AG04449 (cell line): ENCODE measurements around the gene CACNA1E.
"Not testable (repeated sequence)": the region's sequence is repeated elsewhere in the genome, so short reads cannot be mapped to it uniquely, and the experiment has no call there.

Experiments
- CTCF ChIA-PET: fragments of 350-600 bp; formaldehyde crosslinking; extraction: SDS; loops from one replicate; lab custom pipeline; 2021; ENCODE audit warnings: antibody characterized with exemption; lab: Yijun Ruan, JAX
- POLR2A ChIA-PET: fragments of 400-600, 350-600 bp; formaldehyde crosslinking; extraction: SDS; loops from one replicate; lab custom pipeline; 2020; ENCODE audit warnings: antibody characterized with exemption, inconsistent platforms; lab: Yijun Ruan, JAX
- DNase-seq: peaks from one replicate; pipeline ENCODE4 v3.0.0-alpha.2; 2010; ENCODE audit warnings: low read depth, low spot score
- H3K4me3 ChIP-seq: 2 replicates; pipeline ENCODE4 v1.5.1; 2011; ENCODE audit warnings: low read depth, mild to moderate bottlenecking, control low read depth, low read length
- TF ChIP-seq, protein P1 (sequence below): IDR thresholded peaks from one replicate; pipeline ENCODE4 v1.5.1; 2011; ENCODE audit warnings: mild to moderate bottlenecking, moderate library complexity, low read length, control low read depth, inconsistent platforms; ENCODE audit not compliant: insufficient read depth; ENCODE audit errors: missing control alignments

CACNA1E gene

DNA sequence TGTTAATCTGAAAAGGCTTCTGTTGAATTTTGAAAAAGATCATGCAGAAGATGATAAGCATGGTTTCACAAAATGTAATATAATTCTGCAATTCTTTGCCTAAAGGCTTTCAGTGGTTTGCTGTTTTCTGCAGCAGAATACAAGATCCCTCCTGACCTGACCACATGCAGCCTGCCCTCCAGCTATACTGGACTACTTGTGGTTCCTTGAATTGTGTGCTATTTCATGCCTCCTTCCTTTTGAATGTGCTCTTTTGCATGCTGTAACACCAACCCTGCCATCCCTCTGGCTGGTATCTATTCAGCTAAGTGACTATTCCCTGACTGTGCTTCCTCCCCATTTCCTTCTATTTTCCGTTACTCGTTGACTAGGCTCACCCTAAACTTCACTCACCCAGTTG, 55.5 kb downstream of the CACNA1E start:
- ChIA-PET CTCF (no interaction called here), POLR2A (no interaction called here)
- no peak for DNase-seq
- no peak overlapping the region for H3K4me3 ChIP-seq
- TF ChIP-seq, protein P1, sequence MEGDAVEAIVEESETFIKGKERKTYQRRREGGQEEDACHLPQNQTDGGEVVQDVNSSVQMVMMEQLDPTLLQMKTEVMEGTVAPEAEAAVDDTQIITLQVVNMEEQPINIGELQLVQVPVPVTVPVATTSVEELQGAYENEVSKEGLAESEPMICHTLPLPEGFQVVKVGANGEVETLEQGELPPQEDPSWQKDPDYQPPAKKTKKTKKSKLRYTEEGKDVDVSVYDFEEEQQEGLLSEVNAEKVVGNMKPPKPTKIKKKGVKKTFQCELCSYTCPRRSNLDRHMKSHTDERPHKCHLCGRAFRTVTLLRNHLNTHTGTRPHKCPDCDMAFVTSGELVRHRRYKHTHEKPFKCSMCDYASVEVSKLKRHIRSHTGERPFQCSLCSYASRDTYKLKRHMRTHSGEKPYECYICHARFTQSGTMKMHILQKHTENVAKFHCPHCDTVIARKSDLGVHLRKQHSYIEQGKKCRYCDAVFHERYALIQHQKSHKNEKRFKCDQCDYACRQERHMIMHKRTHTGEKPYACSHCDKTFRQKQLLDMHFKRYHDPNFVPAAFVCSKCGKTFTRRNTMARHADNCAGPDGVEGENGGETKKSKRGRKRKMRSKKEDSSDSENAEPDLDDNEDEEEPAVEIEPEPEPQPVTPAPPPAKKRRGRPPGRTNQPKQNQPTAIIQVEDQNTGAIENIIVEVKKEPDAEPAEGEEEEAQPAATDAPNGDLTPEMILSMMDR = no peak

DNA sequence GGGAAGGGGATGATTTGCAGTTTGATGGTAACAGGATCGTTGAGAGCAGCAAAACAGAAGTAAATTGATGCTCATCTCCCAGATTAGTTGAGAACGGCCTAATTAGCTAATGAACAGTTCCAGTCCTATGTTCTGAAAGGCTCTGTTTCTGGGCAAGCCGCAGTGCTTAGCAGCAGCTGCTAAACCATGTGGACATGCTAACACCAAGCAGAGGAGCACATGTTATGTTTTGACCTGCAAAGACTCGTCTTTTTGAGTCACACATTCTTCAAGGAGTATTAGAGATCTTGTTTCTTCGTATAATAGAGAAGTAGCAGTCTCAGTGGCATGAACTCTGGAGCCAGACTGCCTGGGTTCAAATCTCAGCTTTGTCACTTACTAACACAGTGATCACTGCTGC, 58.1 kb downstream of the CACNA1E start:
- no peak for DNase-seq
- POLR2A ChIA-PET = no interaction called here
- CTCF ChIA-PET = no interaction called here
- no peak overlapping the region for H3K4me3 ChIP-seq
- TF ChIP-seq, protein P1 = no peak

DNA sequence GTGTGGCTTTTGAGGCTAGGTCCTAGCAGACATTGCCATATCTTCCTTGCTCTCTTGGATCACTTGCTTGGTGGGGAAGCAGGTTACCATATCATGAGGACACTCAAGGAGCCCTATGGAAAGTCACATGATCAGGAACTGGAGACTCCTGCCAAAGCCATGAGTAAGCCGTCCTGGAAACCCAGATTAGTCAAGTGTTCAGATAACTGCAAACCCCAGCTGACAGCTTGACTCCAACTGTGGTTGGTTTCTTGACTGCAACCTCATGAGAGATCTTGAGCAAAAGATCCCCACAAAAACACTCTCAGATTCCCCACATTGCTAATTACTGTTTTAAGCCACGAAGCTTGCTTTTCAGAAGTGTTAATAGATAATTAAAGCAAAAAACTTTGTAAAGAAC, 58.6 kb downstream of the CACNA1E start:
- POLR2A ChIA-PET = no interaction called here
- H3K4me3 ChIP-seq = no peak overlapping the region
- DNase-seq = no peak
- TF ChIP-seq, protein P1 = no peak
- CTCF ChIA-PET = no interaction called here

DNA sequence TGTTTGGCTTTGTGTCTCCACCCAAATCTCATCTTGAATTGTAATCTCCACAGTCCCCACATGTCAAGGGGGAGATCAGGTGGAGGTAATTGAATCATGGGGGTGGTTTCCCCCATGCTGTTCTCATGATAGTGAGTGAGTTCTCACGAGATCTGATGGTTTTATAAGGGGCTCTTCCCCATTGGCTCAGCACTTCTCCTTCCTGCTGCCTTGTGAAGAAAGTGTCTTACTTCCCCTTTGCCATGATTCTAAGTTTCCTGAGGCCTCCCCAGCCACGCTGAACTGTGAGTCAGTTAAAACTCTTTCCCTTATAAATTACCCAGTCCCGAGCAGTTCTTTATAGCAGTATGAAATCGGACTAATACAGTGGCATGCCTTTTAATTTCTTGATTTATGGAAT, 59.1 kb downstream of the CACNA1E start:
- H3K4me3 ChIP-seq, CTCF ChIA-PET: not testable (repeated sequence)

DNA sequence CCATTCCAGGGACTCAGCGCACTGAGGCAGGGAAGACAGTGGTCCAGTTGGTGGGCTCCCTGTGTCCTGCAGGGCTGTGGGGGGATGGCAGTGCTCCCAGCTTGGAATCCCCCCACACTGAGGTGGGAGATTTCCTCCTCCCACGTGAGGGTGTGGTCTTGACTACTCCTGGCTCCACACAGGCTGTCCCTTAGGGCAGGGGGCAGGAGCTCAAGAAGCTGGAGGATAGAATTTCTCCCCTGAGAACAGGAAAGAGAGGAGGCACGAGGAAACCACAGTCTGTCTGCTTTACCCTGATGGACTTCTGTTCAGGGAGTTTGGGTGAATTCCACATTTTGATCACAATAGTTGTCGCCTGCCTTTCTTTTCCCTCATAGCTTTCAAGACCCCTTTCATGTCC, 62.1 kb downstream of the CACNA1E start:
- ChIA-PET CTCF (no interaction called here), POLR2A (no interaction called here)
- TF ChIP-seq, protein P1 = no peak
- DNase-seq = no peak
- no peak overlapping the region for H3K4me3 ChIP-seq

More for the DNA sequence above, 59.1 kb downstream of the CACNA1E start:
- POLR2A ChIA-PET, DNase-seq: not testable (repeated sequence)

DNA sequence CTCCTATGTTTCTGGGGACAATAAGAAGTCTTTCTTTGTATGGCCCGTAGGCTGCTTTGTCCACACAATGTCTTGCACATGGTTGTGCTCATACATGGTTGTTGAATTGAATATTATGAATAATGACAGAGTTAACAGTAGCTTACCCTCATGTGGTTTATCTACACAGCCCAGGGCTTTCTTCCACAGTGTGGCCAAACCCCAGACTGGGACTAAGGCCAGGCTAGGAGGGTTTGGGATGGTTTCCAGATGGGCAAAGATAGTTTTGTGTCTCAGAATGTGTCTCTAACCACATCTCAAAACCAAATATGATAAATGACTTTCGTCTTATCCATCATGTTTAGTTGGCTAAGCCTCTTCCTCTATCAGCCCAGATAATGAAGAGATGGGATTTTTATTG, 65.2 kb downstream of the CACNA1E start:
- TF ChIP-seq, protein P1 = no peak
- ChIA-PET POLR2A (no interaction called here), CTCF (no interaction called here)
- no peak for DNase-seq
- H3K4me3 ChIP-seq = no peak overlapping the region

DNA sequence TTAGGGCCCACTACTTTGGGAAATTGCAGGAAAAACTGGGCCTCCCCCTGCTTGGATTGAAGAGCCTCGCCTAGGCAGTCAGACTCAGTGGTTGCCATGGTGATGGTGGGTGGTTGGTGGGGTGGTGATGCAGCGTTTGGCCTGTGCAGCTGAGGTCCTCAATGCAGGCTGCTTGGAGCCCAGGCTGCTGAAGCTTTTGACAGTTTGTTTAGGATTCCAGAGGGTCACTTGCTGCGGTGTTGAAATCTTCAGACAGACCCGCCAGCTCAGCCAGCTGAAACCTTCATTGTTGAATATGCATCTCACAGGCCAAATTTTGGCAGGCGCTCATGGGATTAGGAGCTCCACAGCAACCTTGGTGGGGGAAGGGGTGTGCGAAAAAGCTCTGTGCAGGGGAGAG, 67.9 kb downstream of the CACNA1E start:
- ChIA-PET CTCF (no interaction called here), POLR2A (no interaction called here)
- no peak overlapping the region for H3K4me3 ChIP-seq
- TF ChIP-seq, protein P1 = no peak
- no peak for DNase-seq
